ENCODE results near the gene OR5P2.
"Not testable (repeated sequence)": the region's sequence is repeated elsewhere in the genome, so short reads cannot be mapped to it uniquely, and the experiment has no call there.

Gene OR5P2, protein sequence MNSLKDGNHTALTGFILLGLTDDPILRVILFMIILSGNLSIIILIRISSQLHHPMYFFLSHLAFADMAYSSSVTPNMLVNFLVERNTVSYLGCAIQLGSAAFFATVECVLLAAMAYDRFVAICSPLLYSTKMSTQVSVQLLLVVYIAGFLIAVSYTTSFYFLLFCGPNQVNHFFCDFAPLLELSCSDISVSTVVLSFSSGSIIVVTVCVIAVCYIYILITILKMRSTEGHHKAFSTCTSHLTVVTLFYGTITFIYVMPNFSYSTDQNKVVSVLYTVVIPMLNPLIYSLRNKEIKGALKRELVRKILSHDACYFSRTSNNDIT

DNA sequence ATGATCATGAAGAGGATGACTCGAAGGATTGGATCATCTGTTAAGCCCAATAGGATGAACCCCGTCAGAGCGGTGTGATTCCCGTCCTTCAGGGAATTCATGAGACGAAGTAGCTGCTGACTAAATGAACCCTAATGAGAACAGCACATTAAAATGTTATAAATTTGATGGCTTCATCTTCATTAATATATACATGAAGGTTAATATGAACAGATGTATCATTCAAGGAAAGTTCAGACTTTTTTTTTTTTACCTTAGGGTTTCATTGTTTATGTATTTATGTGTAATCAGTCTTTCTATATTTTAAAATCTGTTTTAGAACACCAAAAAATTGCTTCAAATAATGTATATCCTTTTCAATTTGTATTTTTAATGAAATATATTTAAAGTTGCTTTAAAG is at the start of gene OR5P2:
Gene OR5P2, minus strand, starts transcription at position 101 of the 400 bp plus-strand sequence. Its CDS starts 0 bp downstream, at position 101.
- no peak for DNase-seq

DNA sequence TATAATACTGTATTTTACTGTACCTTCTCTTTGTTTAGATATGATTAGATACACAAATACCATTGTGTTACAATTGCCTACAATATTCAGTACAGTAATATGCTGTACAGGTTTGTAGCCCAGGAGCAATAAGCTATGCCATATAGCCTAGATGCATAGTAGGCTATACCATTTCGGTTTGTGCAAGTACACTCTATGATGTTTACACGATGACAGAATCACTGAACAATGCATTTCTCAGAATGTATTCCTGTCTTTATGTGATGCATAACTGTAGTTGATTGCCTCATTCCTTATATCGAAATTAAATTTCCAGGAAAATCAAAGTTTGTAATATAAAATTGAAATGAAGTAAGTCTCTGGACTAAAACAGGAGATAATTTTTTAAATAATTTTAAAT is 49.3 kb upstream of the OR5P2 start:
- DNase-seq = no peak

DNA sequence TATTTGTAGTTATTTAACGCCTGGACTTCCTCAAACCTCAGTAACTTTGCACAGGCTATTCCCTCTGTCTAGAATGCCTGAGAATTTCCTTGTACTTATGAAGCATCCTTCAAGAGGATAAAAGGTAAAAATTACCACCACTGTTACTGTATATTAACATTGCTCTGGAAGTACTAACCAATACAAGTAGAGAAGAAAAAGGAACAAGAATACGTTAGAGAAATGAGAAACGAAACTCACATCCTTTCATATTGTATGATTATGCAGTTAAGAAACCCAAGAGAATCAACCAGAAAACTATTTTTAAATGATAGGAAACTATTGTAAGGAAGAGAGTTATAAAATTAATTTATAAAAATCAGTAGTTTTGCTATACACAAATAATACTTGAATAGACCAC is 48.2 kb upstream of the OR5P2 start:
- DNase-seq = no peak

DNA sequence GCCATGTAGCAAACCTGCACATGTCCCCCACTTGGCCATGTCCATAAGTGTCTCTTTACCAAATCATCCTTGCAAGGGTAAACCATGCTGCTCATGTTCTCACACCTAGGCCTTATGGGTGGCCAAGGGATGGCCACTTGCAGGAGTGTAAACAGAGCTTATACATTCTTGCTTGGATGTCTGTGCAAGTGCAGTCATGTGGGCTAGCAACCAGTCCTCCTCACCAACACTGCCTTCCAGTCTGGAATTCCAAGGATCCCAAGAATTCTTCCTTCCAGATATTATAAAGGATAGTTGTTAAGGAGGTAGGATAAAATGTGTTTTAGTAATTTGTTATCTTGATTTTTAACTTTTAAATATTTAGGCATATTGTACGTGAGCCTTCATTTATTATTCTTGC is 47.8 kb upstream of the OR5P2 start:
- DNase-seq = no peak

DNA sequence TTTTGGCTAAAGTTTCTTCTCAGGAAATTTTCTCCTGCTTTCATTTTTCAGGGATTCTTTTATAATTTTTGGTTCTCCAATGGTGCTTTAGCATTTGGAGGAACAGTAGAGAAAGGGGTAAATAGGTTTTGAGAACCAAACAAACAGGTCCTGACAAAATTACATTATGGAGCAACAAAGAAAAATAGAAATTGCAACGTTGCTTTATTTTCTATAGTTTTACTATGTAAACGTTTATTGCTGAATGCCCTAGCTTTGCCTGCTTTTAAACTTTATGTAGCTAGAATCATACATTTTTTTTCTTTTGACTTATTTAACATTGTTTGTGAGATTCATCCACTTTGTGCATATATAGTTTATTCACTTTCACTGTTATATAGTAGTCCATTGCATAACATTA is 43.8 kb upstream of the OR5P2 start:
- DNase-seq = no peak

DNA sequence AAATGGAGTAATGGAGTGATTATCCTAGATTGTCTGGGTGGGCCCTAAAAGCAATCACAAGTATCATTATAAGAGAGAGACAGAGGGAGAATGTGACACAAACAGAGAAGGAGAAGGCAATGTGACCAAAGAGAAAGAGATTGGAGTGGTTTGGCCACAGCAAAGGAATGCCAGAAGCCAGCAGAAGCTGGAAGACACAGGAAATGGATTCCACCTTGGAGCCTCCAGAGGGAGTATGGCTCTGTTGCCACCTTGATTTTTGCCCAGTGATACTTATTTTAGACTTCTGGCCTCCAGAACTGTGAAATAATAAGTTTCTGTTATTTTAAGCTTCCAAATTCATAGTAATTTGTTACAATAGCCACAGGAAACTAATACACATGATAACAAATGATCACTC is 36.8 kb upstream of the OR5P2 start:
- no peak for DNase-seq

DNA sequence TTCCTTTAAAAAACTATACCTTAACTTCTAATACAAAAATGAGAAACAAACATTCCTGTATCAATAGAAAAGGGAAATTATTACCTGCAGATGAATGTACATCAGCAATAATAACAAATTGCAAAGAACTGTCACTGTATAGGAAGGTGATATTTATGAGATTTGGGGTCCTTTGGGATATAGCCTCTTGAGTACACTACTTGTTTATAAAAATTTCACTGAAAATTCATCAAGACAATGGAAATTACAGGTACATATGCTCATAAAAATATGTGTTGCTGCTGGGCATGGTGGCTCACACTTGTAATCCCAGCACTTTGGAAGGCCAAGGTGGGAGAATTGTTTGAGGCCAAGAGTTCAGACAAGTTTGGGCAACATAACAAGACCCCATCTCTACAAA is 34.0 kb upstream of the OR5P2 start, which contains the start of gene OR5P3:
Gene OR5P3, minus strand, starts transcription at position 101 of the 400 bp plus-strand sequence.
- no peak for DNase-seq

DNA sequence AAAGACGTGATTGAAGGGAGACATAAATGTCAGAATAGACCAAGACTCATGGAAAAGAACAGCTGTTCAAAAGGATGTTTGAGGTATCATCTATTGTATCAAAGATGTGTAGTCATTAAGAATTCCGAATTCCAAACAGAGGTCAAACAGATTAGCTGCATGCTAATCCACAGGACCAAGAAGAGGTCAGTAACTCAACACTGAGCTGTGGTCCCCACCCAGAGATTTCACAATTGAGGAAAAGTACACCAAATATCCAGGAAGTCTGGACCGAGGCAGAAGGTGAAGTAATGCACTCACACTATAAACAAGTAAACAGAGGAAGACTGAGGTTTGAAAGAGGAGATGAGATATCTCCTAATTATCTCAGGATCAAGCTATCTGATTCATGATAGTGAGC is 29.6 kb upstream of the OR5P2 start:
- no peak for DNase-seq

DNA sequence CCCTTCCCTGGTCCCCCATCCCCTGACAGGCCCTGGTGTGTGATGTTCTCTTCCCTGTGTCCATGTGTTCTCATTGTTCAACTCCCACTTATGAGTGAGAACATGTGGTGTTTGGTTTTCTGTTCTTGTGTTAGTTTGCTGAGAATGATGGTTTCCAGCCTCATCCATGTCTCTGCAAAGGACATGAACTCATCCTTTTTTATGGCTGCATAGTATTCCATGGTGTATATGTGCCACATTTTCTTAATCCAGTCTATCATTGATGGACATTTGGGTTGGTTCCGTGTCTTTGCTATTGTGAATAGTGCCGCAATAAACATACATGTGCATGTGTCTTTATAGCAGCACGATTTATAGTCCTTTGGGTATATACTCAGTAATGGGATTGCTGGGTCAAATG is 23.7 kb upstream of the OR5P2 start:
- DNase-seq = not testable (repeated sequence)

DNA sequence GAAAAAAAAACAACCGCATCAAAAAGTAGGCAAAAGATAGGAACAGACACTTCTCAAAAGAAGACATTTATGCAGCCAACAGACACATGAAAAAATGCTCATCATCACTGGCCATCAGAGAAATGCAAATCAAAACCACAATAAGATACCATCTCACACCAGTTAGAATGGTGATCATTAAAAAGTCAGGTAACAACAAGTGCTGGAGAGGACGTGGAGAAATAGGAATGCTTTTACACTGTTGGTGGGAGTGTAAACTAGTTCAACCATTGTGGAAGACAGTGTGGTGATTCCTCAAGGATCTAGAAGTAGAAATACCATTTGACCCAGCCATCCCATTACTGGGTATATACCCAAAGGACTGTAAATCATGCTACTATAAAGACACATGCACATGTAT is 18.2 kb upstream of the OR5P2 start:
- DNase-seq = not testable (repeated sequence)

DNA sequence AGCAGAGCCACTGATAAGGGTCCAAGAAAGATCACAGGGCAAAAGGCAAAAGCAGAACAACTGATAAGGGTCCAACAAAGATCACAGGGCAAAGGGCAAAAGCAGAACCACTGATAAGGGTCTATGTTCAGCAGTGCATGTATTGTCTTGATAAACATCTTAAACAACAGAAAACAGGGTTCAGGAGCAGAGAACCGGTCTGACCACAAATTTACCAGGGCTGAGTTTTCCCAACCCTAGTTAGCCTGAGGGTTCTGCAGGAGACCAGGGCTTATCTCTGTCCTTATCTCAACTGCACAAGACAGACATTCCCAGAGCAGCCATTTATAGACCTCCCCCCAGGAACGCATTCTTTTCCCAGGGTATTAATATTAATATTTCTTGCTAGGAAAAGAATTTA is 13.6 kb upstream of the OR5P2 start:
- not testable (repeated sequence) for DNase-seq

DNA sequence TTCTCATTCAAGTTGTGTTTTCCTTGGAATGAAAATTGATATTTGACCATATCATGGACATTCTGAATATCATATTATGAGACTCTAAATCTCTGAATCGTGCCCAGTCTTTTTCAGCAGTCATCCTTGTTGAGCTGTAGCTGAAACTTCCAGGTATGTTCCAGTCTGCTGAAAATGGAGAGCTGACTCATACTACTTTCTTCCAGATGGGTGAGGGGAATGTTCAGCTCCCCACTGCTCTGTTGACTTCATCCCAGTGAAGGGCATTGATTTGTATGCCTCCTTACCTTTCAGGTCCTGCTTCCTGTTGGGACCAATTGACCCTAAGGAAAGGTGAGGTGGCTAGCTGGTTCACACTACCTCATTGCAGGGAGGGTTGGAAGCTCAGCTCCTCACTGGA is 3.5 kb downstream of the OR5P2 start:
- DNase-seq = no peak

DNA sequence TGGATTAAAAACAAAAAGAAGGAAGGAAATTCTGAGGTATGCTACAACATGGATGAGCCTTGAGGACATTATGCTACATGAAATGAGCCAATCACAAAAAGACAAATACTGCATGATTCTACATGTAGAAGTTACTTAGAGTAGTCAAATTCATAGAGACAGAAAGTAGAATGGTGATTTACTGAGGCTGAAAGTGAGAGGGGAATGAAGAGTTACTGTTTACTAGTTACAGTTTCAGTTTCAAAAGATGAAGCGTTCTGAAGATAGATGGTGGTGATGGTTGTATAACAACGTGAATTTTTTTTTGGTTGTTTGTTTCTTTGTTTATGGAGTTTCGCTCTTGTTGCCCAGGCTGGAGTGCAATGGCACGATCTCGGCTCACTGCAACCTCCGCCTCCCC is 9.5 kb downstream of the OR5P2 start:
- DNase-seq = no peak

DNA sequence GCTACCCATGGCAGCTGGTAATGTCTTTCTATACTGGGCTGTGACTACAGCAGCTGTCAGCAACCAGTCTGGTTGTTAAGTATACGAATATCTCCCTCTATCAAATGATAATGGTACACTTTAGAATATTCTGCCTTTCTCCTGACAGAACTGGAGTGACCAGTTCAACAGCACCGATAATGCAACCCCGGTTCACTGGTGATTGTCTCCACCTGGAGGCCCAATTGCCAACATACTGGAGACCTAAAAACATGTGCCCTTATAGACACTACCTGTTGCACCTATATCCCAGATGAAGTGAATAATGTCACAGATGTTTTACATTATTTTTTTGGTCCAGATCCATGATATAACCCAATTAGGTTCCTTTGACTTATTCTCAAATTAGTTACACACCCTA is 21.1 kb downstream of the OR5P2 start:
- no peak for DNase-seq

DNA sequence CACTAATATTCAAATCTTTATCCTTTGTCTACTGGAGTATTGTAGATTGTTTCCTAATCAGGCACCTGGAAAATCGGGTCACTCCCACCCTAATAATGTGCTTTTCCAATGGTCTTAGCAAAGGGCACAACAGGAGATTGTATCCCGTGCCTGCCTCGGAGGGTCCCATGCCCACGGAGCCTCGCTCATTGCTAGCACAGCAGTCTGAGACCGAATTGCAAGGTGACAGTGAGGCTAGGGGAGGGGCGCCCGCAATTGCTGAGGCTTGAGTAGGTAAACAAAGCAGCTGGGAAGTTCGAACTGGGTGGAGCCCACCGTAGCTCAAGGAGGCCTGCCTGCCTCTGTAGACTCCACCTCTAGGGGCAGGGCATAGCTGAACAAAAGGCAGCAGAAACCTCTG is 32.4 kb downstream of the OR5P2 start:
- DNase-seq = not testable (repeated sequence)

DNA sequence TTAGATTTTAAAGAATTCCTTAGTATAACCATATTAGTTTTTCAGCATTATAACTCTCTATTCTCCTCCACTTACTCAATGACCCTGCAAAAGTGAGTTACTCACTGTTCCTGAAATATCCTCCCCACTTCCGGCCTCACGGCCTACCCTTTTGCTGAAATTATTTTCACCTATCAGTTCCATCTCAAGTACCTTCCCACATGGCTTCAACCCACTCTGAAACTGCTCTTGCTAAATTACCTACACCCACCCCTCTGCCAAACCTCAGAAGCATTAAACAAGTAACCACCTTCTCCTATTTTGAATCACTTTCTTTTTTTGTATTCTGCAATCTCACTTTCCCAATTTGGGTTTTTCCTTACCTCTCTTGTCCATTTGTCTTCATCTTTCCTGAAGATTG is 37.7 kb downstream of the OR5P2 start:
- no peak for DNase-seq

DNA sequence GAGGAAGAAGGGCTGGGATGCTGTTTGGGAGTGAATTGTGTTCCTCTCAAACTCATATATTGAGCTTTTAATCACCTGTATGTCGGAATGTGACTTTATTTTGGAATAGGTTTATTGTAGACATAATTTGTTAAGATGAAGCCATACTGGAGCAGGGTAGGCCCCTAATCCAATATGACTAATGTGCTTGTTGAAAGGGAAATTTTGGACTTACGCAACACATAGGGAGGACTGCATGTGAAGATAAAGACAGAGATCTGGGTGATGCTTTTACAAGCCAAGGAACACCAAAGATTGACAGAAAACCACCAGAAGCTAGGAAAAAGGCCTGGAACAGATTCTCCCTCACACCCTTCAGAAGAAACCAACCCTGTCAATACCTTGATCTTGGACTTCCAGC is 47.3 kb downstream of the OR5P2 start:
- DNase-seq = peak; percentile 51
